Parathyroid adenoma (tissue), 2 donors: ENCODE measurements around the gene RNF10.

Experiments
- H2AFZ ChIP-seq: fragments of 300-600 bp; sonication (generic); one replicate; pipeline ENCODE4 v1.7.0; 2017; ENCODE audit warnings: antibody characterized with exemption, mild to moderate bottlenecking
- H3K27ac ChIP-seq: fragments of 300-600 bp; sonication (generic); one replicate; pipeline ENCODE4 v1.7.0; 2017
- H3K27me3 ChIP-seq: fragments of 300-600 bp; sonication (generic); one replicate; pipeline ENCODE4 v1.7.0; 2017; ENCODE audit warnings: low read length; ENCODE audit not compliant: control insufficient read depth, insufficient read depth
- H3K36me3 ChIP-seq: fragments of 300-600 bp; sonication (generic); one replicate; pipeline ENCODE4 v1.7.0; 2017; ENCODE audit warnings: low read length; ENCODE audit not compliant: control insufficient read depth, insufficient read depth
- H3K4me1 ChIP-seq: fragments of 300-600 bp; sonication (generic); one replicate; pipeline ENCODE4 v1.7.0; 2017; ENCODE audit warnings: control low read depth
- H3K4me2 ChIP-seq: fragments of 300-600 bp; sonication (generic); one replicate; pipeline ENCODE4 v1.7.0; 2017; ENCODE audit warnings: low read length
- H3K4me3 ChIP-seq: fragments of 300-600 bp; sonication (generic); one replicate; pipeline ENCODE4 v1.7.0; 2017; ENCODE audit warnings: low read depth, low read length
- H3K79me2 ChIP-seq: fragments of 300-600 bp; sonication (generic); one replicate; pipeline ENCODE4 v1.7.0; 2017; ENCODE audit warnings: control low read depth
- H3K9ac ChIP-seq: fragments of 300-600 bp; sonication (generic); one replicate; pipeline ENCODE4 v1.7.0; 2017; ENCODE audit warnings: mild to moderate bottlenecking
- H3K9me3 ChIP-seq: fragments of 300-600 bp; sonication (generic); one replicate; pipeline ENCODE4 v1.7.0; 2017; ENCODE audit warnings: low read length; ENCODE audit not compliant: control insufficient read depth
- CTCF ChIP-seq: fragments of 300-600 bp; sonication (generic); IDR thresholded peaks from one replicate; pipeline ENCODE4 v1.7.0; 2017; ENCODE audit warnings: antibody characterized with exemption, mild to moderate bottlenecking
- donor health status: primary hyperparathyroidism.

Gene RNF10

GRCh38 chr12:120618954-120619615 is 84.9 kb downstream of the RNF10 start:
- no peak overlapping the region for H3K4me3 ChIP-seq
- no peak overlapping the region for H3K9ac ChIP-seq
- no peak for TF ChIP-seq CTCF
- H3K27ac ChIP-seq, result no peak overlapping the region
- no peaks in the 10 kb centered on the region for H3K36me3 ChIP-seq
- no peak overlapping the region for H2AFZ ChIP-seq
- no peaks in the 10 kb centered on the region for H3K27me3 ChIP-seq
- no peaks in the 10 kb centered on the region for H3K9me3 ChIP-seq
- H3K4me1 ChIP-seq, result no peaks in the 10 kb centered on the region
- no peaks in the 10 kb centered on the region for H3K79me2 ChIP-seq
- H3K4me2 ChIP-seq, result no peak overlapping the region

GRCh38 chr12:120620624-120621023 is 86.5 kb downstream of the RNF10 start:
- Histone ChIP-seq H3K4me3 (no peak overlapping the region), H3K27ac (no peak overlapping the region), H3K36me3 (no peaks in the 10 kb centered on the region), H2AFZ (no peak overlapping the region), H3K9ac (no peak overlapping the region), H3K4me1 (no peaks in the 10 kb centered on the region), H3K79me2 (no peaks in the 10 kb centered on the region), H3K9me3 (no peaks in the 10 kb centered on the region), H3K4me2 (no peak overlapping the region), H3K27me3 (no peaks in the 10 kb centered on the region)
- no peak for TF ChIP-seq CTCF

- H3K27ac ChIP-seq, result no peak overlapping the region
- peaks cover 20% of the 10 kb centered on the region for H3K4me1 ChIP-seq
- H3K27me3 ChIP-seq, result no peaks in the 10 kb centered on the region
- H3K79me2 ChIP-seq, result no peaks in the 10 kb centered on the region
- H3K9ac ChIP-seq, result no peak overlapping the region
- H3K4me2 ChIP-seq, result no peak overlapping the region
- peak overlapping the region; percentile 39 for H2AFZ ChIP-seq
- no peaks in the 10 kb centered on the region for H3K36me3 ChIP-seq
- no peaks in the 10 kb centered on the region for H3K9me3 ChIP-seq
- no peak for TF ChIP-seq CTCF
- H3K4me3 ChIP-seq, result no peak overlapping the region
These were observed 91.6 kb downstream of the RNF10 start for GRCh38 chr12:120625557-120626419.
